T-helper 1 cell treated with Interleukin-12 subunit alpha and Interleukin-12 subunit beta and Interleukin-4 antibody, amounts not matched to agents 30 μg/mL and 1 μg/mL, for 36 hours (primary cell): ENCODE measurements around the gene UBQLN4.
A peak's percentile ranks its signal among the peaks of the same experiment; 100 is the strongest.
"Not testable (repeated sequence)": the region's sequence is repeated elsewhere in the genome, so short reads cannot be mapped to it uniquely, and the experiment has no call there.

Experiments
- H3K27ac Mint-ChIP-seq: one replicate; pipeline ENCODE4 v1.8.0; 2021; ENCODE audit warnings: mild to moderate bottlenecking, mixed read lengths
- H3K27me3 Mint-ChIP-seq: one replicate; pipeline ENCODE4 v1.8.0; 2021; ENCODE audit warnings: low read depth, mixed read lengths
- H3K36me3 Mint-ChIP-seq: one replicate; pipeline ENCODE4 v1.8.0; 2021; ENCODE audit warnings: low read depth, mixed read lengths
- H3K4me1 Mint-ChIP-seq: one replicate; pipeline ENCODE4 v1.8.0; 2021; ENCODE audit warnings: low read depth, mixed read lengths
- H3K4me3 Mint-ChIP-seq: one replicate; pipeline ENCODE4 v1.8.0; 2021; ENCODE audit warnings: mild to moderate bottlenecking, moderate library complexity, mixed read lengths
- H3K9me3 Mint-ChIP-seq: one replicate; pipeline ENCODE4 v1.8.0; 2021; ENCODE audit warnings: mixed read lengths

The UBQLN4 gene

DNA sequence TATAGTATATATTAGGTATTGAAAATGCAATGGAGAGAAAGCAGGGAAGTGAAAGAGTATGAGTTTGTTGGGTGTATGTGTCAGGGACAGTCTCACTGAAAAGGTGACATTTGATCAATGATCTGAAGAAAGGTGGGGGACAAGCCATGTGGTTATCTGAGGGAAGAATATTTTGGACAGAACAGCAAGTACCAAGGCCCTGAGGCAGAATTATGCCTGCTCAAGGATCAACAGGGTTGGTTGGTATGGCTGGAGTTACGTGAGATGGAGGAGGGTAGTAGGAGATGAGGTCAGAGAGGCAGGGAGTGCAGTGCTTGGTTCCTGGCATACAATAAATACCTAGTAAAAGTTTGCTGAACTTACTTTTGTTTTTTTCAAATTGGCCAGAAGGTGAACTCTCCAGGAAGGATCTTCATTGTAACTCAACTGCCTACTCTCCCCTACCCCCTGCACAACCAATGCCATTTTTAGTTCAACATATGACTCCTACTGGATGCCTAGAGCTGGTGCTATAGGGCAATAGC, 2.8 kb upstream of the UBQLN4 start:
- Mint-ChIP-seq H3K4me1 (peaks cover 18% of the 10 kb centered on the region), H3K36me3 (peaks cover 5% of the 10 kb centered on the region), H3K27me3 (no peaks in the 10 kb centered on the region), H3K27ac (no peak overlapping the region), H3K9me3 (no peaks in the 10 kb centered on the region), H3K4me3 (no peak overlapping the region)

DNA sequence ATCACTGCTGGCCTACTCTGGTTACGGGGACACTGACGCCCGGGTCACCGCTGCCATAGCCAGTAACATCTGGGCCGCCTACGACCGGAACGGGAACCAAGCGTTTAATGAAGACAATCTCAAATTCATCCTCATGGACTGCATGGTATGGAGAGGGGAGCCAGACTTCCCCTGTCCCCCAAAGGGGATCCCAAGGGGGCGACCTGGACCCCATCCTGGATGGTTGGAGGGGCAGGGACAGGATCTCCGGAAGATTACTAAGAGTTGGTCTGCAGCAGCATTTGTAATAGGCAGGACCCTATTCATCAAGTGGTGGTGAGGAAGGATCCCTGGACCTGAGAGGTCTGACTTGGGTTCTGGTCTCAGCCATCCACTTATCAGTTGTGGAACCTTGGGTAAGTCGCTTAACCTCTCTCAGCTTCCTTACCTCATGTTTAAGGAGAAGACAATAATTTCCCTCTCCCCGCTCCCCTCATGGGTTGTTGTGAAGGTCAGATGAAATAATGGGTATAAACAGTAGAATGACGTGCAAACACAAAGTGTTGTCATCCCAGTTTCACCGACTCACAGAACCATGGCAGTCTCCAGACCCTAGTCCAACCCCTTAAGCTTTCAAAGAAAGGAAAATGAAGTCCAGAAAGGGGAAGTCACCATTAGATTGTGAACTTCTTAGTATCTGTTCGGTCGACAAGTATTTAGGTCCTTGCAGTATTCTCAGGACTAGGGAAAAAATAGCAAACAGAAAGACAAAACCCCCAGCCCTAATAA, 1.9 kb upstream of the UBQLN4 start:
- H3K4me3 Mint-ChIP-seq, result peak overlapping the region; percentile 86
- H3K36me3 Mint-ChIP-seq, result peaks cover 5% of the 10 kb centered on the region
- H3K27me3 Mint-ChIP-seq, result no peaks in the 10 kb centered on the region
- H3K4me1 Mint-ChIP-seq, result peaks cover 18% of the 10 kb centered on the region
- H3K9me3 Mint-ChIP-seq, result no peaks in the 10 kb centered on the region
- H3K27ac Mint-ChIP-seq, result peak overlapping the region; percentile 36

DNA sequence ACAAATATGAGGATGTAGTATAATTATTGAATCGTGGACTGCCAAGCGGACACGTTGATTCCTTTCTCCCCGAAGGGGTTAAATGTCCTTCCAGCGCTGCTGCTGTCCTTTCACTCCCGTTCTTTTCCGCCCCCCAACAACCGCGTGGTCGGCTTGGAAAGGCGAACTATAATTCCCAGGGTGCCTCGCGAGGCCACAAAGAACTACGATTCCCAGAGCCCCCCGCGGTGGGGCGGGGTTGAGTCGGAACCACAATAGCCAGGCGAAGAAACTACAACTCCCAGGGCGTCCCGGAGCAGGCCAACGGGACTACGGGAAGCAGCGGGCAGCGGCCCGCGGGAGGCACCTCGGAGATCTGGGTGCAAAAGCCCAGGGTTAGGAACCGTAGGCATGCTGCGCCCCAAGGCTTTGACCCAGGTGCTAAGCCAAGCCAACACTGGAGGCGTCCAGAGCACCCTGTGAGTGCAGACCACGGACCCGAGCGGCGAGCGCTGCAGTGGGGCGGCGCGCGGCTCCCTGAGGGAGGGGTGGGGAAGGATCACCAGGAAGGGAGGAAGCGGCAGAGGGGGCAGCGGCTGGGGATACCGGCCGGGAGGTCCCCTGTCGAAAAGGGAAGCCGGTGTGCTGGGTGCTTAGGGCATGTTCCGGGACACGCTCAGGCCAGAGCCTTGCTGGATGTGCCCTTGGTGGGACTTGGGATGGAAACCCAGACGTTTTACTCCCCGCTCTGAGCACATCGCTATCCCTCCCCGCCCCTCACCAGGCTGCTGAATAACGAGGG, 1.1 kb upstream of the UBQLN4 start, which contains the start of gene LAMTOR2:
TSS of gene LAMTOR2 (plus strand) at position 283 of the 781 bp plus-strand sequence. CDS start at position 391, 108 bp downstream.
- Mint-ChIP-seq H3K9me3 (no peaks in the 10 kb centered on the region), H3K27ac (peak within 1 kb of the TSS; percentile 85), H3K4me1 (peaks cover 18% of the 10 kb centered on the region), H3K27me3 (no peaks in the 10 kb centered on the region), H3K4me3 (peak within 1 kb of the TSS; percentile 86), H3K36me3 (peaks cover 11% of the 10 kb centered on the region)

DNA sequence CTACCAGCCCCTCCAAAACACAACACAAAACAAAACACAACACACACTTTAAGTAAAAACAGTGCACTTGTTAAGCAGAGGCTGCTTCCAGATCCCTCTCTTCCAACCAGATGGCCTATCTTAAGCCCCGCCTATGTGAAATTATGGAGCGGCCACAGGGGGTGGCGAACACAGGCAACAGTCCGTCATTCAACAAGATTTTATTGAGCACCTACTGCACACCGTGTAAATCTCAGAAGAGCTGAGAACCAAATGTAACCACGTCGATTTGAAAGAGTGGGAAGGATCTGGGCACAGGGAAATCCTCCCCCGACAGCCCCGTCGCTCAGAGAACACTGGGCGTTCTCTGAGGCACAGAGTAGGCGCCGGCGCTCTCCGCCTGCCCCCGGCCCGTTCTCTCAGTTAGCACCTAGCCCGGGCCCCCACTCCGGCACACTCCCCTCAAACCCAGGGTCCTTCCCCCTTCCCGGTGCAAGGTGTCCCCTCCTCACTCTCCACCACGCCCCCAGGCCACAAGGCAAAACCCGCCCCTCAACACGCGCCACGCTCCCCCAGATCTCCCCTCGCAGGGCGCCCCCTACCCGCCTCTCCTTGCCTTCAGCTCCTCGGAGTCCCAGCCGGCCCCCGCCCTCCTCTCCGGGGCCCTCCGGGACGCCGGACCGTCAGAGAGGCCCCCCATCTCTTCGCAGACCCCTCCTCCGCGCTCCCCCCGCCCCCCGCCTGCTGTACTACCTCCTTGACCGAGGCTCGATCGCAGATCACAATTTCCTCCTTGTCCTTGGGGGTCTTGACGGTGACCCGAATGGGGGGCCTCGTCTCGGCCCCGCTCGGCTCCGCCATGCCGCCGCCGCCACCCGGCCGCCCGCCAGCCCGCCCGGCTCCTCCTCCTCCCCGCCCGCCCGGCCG, 483 bp downstream of the UBQLN4 start:
- H3K36me3 Mint-ChIP-seq, result peaks cover 11% of the 10 kb centered on the region
- peaks cover 18% of the 10 kb centered on the region for H3K4me1 Mint-ChIP-seq
- H3K27ac Mint-ChIP-seq, result peak overlapping the region; percentile 92
- H3K9me3 Mint-ChIP-seq, result no peaks in the 10 kb centered on the region
- peak overlapping the region; percentile 93 for H3K4me3 Mint-ChIP-seq
- H3K27me3 Mint-ChIP-seq, result no peaks in the 10 kb centered on the region

DNA sequence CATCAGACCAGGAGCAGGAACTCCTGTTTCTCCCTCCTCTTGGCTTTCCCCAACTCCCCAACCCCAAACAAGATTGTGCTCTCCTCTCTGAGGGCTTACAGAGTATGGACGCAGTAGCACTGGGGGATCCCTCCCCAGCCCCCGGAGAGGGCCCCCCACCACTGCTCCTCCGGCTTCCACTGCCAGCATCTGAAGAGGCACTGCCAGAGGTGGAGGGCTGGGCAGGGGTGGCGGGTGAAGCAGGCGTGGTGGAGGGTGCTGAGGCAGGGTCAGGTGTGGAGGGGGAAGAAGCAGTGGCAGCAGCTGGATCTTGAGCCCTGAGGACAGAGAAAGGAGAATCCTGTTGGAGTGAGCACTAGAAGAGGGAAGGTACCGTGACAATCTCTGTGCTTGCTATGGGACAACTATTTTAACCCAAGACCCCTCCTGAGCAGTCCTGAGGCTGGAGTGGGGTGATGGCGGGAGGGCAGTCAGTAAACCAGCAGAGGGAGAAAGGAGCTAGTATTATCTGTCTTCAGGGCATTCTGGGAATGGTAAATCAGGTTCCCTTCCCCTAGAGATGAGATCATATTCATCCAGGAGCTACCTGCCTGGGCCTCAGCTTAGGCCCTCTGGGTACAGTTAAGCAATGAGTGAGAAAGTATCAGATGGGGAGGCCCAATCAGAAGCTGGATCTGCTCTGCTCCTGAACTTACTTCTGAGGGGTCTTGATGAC, 2.4 kb downstream of the UBQLN4 start:
- Mint-ChIP-seq H3K27ac (no peak overlapping the region), H3K4me1 (peaks cover 16% of the 10 kb centered on the region), H3K9me3 (no peaks in the 10 kb centered on the region), H3K27me3 (no peaks in the 10 kb centered on the region), H3K36me3 (peaks cover 9% of the 10 kb centered on the region), H3K4me3 (peak overlapping the region; percentile 28)

DNA sequence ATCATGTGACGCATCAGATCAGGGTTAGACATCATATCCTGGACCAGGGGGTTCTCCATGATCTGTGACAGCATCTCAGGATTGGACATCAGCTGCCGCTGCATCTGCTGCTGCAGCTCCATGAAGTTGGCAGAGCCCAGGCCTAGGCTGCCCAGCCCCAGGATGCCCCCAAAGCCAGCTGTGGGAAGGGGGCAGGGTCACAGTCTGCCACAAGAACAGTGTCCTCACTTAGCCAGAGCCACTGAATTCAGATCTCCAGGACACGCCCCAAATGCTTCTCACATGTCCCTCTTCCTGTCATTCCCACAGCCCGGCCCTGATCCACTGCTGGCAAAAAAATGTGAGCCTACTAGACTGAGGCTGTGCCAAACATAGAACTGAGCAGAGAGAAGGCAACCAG, 3.2 kb downstream of the UBQLN4 start:
- no peaks in the 10 kb centered on the region for H3K27me3 Mint-ChIP-seq
- peaks cover 13% of the 10 kb centered on the region for H3K4me1 Mint-ChIP-seq
- no peak overlapping the region for H3K27ac Mint-ChIP-seq
- H3K4me3 Mint-ChIP-seq, result no peak overlapping the region
- H3K36me3 Mint-ChIP-seq, result peaks cover 9% of the 10 kb centered on the region
- no peaks in the 10 kb centered on the region for H3K9me3 Mint-ChIP-seq

DNA sequence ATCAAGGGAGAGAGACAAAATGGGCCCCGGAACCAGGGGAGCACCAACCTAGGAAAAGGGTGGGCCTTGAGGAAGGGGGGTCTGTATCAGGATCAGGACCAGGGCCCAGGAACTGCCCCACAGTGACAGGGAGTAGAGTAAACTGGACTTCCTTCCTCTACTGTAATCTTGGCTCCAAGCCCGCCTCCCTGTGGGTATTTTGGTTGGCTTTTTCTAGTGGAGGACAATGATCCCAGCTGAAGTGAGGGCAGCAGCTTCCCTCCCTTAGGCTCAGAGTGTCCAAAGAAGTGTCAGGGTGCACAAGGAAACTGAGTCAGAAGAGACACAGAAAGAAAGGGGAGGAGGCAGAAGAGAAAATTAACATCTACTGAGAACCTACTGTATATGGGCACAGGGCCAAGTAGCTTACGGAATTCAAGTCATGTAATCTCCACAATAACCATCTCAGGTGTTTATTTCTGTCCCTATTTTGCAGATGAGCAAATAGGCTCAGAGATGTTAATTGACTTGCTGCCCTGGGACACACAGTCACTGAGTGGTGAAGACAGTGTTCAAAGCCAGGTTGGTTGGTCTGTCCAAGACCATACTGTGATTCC, 4.8 kb downstream of the UBQLN4 start:
- H3K27ac Mint-ChIP-seq, result no peak overlapping the region
- no peaks in the 10 kb centered on the region for H3K9me3 Mint-ChIP-seq
- H3K27me3 Mint-ChIP-seq, result no peaks in the 10 kb centered on the region
- peaks cover 19% of the 10 kb centered on the region for H3K4me1 Mint-ChIP-seq
- H3K36me3 Mint-ChIP-seq, result peaks cover 9% of the 10 kb centered on the region
- H3K4me3 Mint-ChIP-seq, result no peak overlapping the region

DNA sequence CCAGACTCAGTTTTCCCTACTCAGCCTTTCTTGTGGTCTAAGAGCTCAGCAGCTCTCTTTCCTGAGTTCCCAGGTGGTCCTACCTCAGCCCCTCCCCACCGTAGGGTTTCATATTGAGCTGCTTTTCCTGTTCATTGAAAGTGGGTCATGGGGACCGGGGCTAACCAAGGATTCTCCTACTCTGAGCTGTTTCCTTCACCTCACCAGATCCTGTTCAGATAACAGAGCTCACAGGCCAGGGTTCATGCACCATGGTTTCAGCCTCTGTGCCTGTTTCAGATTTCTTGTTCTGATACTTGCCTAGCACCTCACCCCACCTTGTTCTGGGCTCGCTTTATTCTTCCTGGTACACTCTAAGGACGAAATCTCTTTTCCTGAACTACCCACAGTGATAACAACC, 8.5 kb downstream of the UBQLN4 start:
- Mint-ChIP-seq H3K4me3 (peak overlapping the region; percentile 12), H3K9me3 (no peaks in the 10 kb centered on the region), H3K27me3 (no peaks in the 10 kb centered on the region), H3K36me3 (peaks cover 15% of the 10 kb centered on the region), H3K4me1 (peaks cover 15% of the 10 kb centered on the region), H3K27ac (peak overlapping the region; percentile 43)

DNA sequence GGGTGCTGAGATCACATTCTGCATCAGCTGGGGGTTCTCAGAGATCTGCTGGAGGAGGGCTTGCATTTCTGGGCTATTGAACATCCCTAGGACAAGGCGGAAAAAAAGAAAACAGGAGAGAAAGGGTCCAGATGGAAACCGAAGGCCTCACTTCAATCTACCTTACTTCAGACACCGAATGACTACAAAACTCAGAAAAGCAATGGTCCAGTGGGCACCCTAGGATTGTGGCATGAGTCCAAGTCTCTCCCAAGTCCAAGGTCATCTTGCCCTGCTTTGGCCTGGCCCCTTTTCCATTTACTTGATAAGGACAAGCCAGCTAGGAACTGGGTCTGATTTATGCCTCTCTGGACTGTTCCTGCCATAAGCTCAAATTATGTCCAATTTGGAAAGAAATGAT, 10.8 kb downstream of the UBQLN4 start:
- Mint-ChIP-seq H3K9me3 (no peaks in the 10 kb centered on the region), H3K4me1 (peaks cover 15% of the 10 kb centered on the region), H3K36me3 (peaks cover 9% of the 10 kb centered on the region), H3K27ac (no peak overlapping the region), H3K4me3 (no peak overlapping the region), H3K27me3 (no peaks in the 10 kb centered on the region)

DNA sequence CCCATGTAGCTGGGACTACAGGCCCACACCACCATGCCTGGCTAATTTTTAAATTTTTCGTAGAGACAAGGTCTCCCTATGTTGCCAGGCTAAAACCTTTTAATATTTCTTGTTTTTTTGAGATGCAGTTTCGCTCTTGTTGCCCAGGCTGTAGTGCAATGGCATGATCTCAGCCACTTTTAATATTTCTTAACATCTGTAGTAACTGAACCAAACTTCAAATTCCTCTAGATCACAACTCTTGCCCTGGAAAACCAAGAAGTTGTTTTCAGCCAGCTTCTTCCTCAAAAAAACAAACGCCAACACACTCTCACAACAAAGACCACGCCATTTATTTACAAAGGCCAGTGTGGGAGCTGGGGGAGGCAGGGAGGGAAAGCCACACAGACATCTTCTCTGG, 18.6 kb downstream of the UBQLN4 start:
- H3K4me1 Mint-ChIP-seq, result peaks cover 12% of the 10 kb centered on the region
- H3K9me3 Mint-ChIP-seq, H3K4me3 Mint-ChIP-seq, H3K27ac Mint-ChIP-seq, H3K27me3 Mint-ChIP-seq, H3K36me3 Mint-ChIP-seq: not testable (repeated sequence)

DNA sequence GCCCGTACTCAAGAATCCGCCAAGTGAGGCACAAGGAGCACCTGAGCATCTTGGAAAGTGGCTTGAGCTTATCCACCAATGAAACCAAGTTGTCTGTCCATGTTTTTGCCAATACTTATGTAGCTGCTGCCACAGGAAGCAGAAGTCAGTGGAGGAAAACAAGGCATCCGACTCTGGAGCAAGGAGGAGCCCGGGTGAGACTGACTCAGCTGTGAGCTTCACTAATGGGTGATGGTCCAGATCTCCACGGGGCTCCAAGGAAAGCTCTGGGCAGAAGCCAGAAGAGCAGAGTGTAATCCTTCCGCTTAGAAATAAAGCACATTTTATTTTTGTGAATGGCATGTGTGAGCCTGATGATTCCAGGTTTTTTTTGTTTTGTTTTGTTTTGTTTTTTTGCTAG, 20.6 kb downstream of the UBQLN4 start:
- Mint-ChIP-seq H3K4me3 (no peak overlapping the region), H3K27ac (no peak overlapping the region), H3K4me1 (peaks cover 12% of the 10 kb centered on the region), H3K36me3 (peaks cover 4% of the 10 kb centered on the region), H3K9me3 (no peaks in the 10 kb centered on the region), H3K27me3 (no peaks in the 10 kb centered on the region)

DNA sequence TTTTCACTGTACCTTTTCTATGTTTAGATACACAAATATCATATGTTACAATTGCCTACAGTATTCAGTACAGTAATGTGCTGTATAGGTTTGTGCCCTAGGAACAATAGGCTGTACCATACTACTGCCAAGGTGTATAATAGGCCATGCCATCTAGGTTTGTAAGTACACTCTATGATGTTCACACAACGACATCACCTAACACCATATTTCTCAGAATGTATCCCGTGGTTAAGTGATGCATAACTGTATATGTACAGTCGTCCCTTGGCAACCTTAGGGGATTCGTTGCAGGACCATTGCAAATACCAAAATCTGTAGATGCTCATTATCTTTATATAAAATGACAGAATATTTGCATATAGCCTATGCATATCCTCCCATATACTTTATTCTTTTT, 27.0 kb downstream of the UBQLN4 start:
- Mint-ChIP-seq H3K4me1 (peaks cover 10% of the 10 kb centered on the region), H3K27ac (no peak overlapping the region), H3K27me3 (peaks cover 9% of the 10 kb centered on the region), H3K9me3 (no peaks in the 10 kb centered on the region), H3K36me3 (no peaks in the 10 kb centered on the region), H3K4me3 (no peak overlapping the region)

DNA sequence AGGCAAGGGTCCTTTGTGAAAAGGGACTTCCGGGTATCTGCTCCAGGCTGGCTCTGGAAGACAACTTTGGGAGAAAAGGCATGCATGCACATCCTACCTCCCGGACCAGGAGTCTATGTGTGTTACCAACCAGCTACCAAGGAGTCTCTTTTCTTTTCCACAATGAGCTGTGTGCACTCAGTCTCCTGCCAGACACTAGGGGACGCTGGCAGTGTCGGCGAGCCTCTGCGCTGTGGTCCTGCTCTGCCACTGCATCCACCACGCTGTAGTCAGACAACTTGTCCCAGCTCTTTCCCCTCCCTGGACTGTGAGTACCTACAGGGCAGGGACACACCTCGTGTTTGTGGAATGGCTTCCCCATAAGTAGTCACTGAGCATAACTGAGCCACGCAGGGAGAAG, 27.7 kb downstream of the UBQLN4 start:
- Mint-ChIP-seq H3K27ac (no peak overlapping the region), H3K27me3 (peaks cover 9% of the 10 kb centered on the region), H3K4me3 (no peak overlapping the region)

More for the DNA sequence above, 27.7 kb downstream of the UBQLN4 start:
- Mint-ChIP-seq H3K36me3 (no peaks in the 10 kb centered on the region), H3K4me1 (peaks cover 13% of the 10 kb centered on the region), H3K9me3 (no peaks in the 10 kb centered on the region)
